Measurements from ENCODE around the gene MAEA.

The MAEA gene

DNA sequence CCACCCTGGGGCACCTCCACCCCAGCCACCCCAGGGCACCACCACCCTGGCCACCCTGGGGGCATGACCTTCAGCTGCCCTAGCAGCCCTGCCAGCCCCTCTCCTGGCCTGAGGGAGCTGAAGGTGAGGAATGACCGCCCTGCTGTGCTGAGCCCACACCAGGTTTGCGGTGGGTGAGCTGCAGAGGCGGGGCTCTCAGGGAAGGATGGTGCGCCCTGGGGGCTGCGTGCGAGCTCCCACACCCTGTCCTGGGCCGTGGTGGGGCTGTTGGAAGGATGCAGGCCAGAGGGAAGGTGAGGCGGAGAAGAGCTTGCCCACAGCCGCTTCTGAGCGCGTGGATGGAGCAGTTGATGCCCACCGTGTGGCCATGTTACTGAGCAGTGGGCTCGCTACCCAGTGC lies 75.1 kb downstream of the MAEA start:
- Histone ChIP-seq H3K4me2 (ENCODE audit: low read length) (no peak overlapping the region), H3K4me1 (ENCODE audit: control insufficient read depth, low read length) (no peaks in the 10 kb centered on the region), H3K27ac (ENCODE audit: low read depth, low read length) (no peak overlapping the region), H3K4me3 (ENCODE audit: low read length) (no peak overlapping the region), H4K20me1 (ENCODE audit: control insufficient read depth, insufficient read depth, low read depth, low read length) (no peaks in the 10 kb centered on the region), H3K9me3 (ENCODE audit: control insufficient read depth, insufficient read depth, low read length) (no peaks in the 10 kb centered on the region), H3K79me2 (ENCODE audit: control insufficient read depth, low read length) (no peaks in the 10 kb centered on the region), H3F3A (ENCODE audit: control insufficient read depth, insufficient read depth) (no peaks in the 10 kb centered on the region), H3K36me3 (ENCODE audit: control insufficient read depth, low read length) (no peaks in the 10 kb centered on the region), H3K9me2 (replicated peaks; ENCODE audit: control insufficient read depth, low read length) (no peaks in the 10 kb centered on the region), H3K27me3 (ENCODE audit: control insufficient read depth, low read length) (no peaks in the 10 kb centered on the region)
- TF ChIP-seq, protein P1, sequence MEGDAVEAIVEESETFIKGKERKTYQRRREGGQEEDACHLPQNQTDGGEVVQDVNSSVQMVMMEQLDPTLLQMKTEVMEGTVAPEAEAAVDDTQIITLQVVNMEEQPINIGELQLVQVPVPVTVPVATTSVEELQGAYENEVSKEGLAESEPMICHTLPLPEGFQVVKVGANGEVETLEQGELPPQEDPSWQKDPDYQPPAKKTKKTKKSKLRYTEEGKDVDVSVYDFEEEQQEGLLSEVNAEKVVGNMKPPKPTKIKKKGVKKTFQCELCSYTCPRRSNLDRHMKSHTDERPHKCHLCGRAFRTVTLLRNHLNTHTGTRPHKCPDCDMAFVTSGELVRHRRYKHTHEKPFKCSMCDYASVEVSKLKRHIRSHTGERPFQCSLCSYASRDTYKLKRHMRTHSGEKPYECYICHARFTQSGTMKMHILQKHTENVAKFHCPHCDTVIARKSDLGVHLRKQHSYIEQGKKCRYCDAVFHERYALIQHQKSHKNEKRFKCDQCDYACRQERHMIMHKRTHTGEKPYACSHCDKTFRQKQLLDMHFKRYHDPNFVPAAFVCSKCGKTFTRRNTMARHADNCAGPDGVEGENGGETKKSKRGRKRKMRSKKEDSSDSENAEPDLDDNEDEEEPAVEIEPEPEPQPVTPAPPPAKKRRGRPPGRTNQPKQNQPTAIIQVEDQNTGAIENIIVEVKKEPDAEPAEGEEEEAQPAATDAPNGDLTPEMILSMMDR (IDR thresholded peaks at IDR 0.05; ENCODE audit: low read depth, low read length, poor library complexity, severe bottlenecking): no peak
- TF ChIP-seq EZH2phosphoT487 (IDR thresholded peaks at IDR 0.05; ENCODE audit: borderline replicate concordance, low read length): no peak

DNA sequence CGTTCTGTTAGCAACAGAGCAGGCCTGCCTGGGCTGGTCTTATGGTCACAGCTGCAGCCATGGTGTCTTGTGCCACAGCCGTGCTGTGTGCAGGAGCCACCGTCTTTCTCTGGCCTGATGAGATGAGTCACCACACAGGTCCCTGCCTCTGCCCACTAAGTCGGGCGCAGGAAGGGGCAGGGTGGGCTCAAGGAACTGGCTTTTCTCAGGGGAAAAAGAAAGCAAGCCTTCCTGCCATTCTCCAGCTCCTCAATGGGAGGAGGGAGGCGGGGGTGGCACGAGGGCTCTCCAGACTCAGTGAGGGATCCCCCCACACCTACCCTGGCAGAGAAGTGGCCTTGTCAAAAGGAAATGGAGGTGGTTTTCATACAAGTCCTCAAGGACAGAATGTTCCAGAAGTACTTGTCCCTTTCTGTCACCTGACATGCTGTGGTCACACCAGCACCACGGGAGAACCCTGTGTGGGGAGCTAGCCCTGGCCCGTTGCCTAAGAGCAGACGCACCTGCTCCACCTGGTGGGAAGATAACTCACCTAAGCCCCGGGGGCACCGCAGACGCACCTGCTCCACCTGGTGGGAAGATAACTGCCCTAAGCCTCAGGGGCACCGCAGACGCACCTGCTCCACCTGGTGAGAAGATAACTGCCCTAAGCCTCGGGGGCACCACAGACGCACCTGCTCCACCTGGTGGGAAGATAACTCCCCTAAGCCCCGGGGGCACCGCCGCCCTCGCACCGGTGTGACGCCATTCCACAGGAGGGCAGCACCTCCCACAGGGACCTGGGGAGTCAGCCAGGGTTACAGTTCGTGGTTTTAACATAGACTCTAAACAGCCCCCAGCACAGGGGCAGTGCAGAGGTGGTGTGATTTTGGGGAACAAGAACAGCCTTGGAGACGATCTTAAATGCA lies 75.8 kb downstream of the MAEA start:
- Histone ChIP-seq H3K9me3 (ENCODE audit: control insufficient read depth, insufficient read depth, low read length) (no peaks in the 10 kb centered on the region), H3K4me1 (ENCODE audit: control insufficient read depth, low read length) (no peaks in the 10 kb centered on the region), H3K36me3 (ENCODE audit: control insufficient read depth, low read length) (no peaks in the 10 kb centered on the region), H4K20me1 (ENCODE audit: control insufficient read depth, insufficient read depth, low read depth, low read length) (no peaks in the 10 kb centered on the region), H3K27ac (ENCODE audit: low read depth, low read length) (no peak overlapping the region), H3K27me3 (ENCODE audit: control insufficient read depth, low read length) (no peaks in the 10 kb centered on the region), H3K4me3 (ENCODE audit: low read length) (no peak overlapping the region), H3F3A (ENCODE audit: control insufficient read depth, insufficient read depth) (no peaks in the 10 kb centered on the region), H3K79me2 (ENCODE audit: control insufficient read depth, low read length) (no peaks in the 10 kb centered on the region), H3K9me2 (replicated peaks; ENCODE audit: control insufficient read depth, low read length) (no peaks in the 10 kb centered on the region), H3K4me2 (ENCODE audit: low read length) (no peak overlapping the region)
- TF ChIP-seq EZH2phosphoT487 (IDR thresholded peaks at IDR 0.05; ENCODE audit: borderline replicate concordance, low read length): no peak
- TF ChIP-seq, protein P1 (IDR thresholded peaks at IDR 0.05; ENCODE audit: low read depth, low read length, poor library complexity, severe bottlenecking): peak; percentile 27

DNA sequence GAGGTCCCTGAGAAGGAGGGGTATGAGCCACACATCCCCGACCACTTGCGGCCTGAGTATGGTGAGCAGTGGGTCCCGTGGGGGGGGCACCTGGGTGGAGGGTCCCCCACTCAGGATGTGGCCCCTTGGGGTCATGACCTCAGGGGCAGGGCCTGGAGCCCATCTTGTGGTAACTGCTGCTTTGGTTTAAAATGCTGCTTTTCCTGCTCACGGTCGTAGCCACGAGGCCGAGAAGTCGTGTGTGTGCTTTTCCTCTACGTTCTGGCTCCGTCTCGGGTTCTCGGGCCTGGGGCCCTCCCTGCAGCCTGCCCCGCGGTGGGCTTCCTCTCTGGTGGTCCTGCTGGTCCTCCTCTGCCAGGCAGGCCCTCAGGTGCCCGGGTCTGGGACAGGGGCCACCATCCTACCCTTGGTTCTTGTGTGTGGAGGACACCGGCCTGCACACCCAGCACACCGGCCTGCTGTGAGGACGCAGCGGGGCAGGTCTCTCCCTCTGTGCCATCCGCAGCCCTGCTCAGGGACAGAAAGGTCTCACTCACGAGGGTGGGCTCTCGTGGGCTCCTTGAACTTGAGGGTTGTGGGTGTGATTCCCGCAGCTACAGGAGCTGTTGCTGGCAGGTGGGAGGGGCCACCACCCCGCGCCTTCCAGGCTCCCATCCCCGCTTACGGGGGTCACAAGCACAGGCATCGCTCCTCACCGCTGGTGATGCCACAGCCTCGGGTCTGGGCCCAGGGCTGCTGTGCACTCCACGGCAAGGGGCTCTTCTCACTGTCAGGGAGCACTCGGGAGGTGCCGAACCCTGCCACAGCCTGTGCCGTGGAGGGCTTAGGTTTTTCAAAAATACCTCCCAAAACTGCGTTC lies 76.9 kb downstream of the MAEA start:
- no peaks in the 10 kb centered on the region for H3F3A ChIP-seq (ENCODE audit: control insufficient read depth, insufficient read depth)

More for the DNA sequence above, 76.9 kb downstream of the MAEA start:
- H4K20me1 ChIP-seq (ENCODE audit: control insufficient read depth, insufficient read depth, low read depth, low read length): no peaks in the 10 kb centered on the region
- no peaks in the 10 kb centered on the region for H3K36me3 ChIP-seq (ENCODE audit: control insufficient read depth, low read length)
- no peaks in the 10 kb centered on the region for H3K9me3 ChIP-seq (ENCODE audit: control insufficient read depth, insufficient read depth, low read length)
- no peaks in the 10 kb centered on the region for H3K79me2 ChIP-seq (ENCODE audit: control insufficient read depth, low read length)
- no peak overlapping the region for H3K4me2 ChIP-seq (ENCODE audit: low read length)
- no peak overlapping the region for H3K27ac ChIP-seq (ENCODE audit: low read depth, low read length)
- H3K9me2 ChIP-seq (replicated peaks; ENCODE audit: control insufficient read depth, low read length): no peaks in the 10 kb centered on the region
- no peaks in the 10 kb centered on the region for H3K27me3 ChIP-seq (ENCODE audit: control insufficient read depth, low read length)
- no peak overlapping the region for H3K4me3 ChIP-seq (ENCODE audit: low read length)
- TF ChIP-seq EZH2phosphoT487 (IDR thresholded peaks at IDR 0.05; ENCODE audit: borderline replicate concordance, low read length): no peak
- TF ChIP-seq, protein P1 (IDR thresholded peaks at IDR 0.05; ENCODE audit: low read depth, low read length, poor library complexity, severe bottlenecking): no peak
- no peaks in the 10 kb centered on the region for H3K4me1 ChIP-seq (ENCODE audit: control insufficient read depth, low read length)

All from DOHH2 (cell line).